NK-92 (cell line): ENCODE results near the gene PRR20E.
"Not testable (repeated sequence)": the region's sequence is repeated elsewhere in the genome, so short reads cannot be mapped to it uniquely, and the experiment has no call there.

Experiments
- DNase-seq: peaks from one replicate; lab custom pipeline; 2025; ENCODE audit not compliant: unreplicated experiment; lab: John Stamatoyannopoulos, UW

The PRR20E gene

GRCh38 chr13:57166897-57167296, at the start of gene PRR20E:
Gene PRR20E, plus strand, starts transcription at chr13:57167197. Its CDS starts 387 bp downstream, at chr13:57167584.
- DNase-seq: not testable (repeated sequence)

DNA sequence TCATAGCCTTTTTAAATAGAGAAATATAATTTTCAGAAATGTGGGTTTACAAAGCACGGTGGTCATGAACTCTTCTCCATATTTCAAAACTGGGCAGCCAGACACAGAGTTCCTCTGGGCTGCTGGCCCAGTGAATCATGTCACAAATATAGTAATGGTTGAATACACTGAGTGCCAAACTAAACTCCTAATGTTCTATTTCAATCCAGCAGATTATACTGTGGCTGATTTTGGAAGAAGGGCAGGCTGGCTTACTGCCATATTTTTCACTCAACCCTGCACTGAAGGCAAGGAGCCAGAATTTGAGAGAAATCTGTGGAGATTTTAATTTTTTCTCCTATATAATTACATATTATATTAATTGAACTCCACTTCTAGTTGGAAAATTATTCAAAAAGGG, 43.3 kb upstream of the PRR20E start:
- no peak for DNase-seq

- no peak for DNase-seq
These were observed 38.1 kb upstream of the PRR20E start for GRCh38 chr13:57128909-57129308.

GRCh38 chr13:57136093-57136492, 30.9 kb upstream of the PRR20E start:
- DNase-seq: no peak

GRCh38 chr13:57137585-57137984, 29.4 kb upstream of the PRR20E start:
- no peak for DNase-seq

- DNase-seq: no peak
These were observed 28.0 kb upstream of the PRR20E start for GRCh38 chr13:57138988-57139387.

- DNase-seq: not testable (repeated sequence)
These were observed 27.2 kb upstream of the PRR20E start for GRCh38 chr13:57139781-57140180.

DNA sequence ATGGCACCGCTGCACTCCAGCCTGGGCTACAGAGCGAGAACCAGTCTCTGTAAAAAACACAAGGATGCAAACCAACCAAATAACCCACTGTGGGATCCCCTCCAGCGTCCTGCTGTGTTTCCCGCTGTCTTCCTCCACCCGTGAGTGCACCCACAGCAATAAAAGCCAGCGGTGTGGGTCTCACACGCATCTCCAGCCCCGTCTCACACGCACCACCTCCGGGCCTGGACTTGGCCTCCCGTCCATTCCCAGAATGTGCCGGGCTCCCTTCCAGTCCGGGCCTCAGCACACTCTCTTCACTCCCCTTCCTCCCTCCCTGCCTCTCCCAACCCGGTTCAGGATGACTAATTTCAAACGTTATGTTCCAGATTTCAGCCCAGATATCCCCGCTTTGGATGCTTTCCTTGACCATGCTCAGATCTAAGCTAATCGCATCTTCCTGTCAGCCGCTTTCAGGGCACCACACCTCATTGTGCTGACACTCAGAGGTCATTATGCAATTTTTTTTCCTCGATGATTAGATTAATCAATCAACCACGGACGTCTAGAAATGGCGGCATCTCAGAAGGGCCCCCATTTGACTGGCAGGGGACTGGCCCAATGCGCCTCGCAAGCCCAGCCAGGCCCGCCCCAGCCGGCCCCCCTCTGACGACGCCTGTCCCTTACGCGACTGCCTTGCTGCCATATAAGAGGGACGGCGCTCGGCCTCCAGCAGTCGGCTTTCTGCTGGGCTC, 26.6 kb upstream of the PRR20E start, which contains the start of gene PRR20A:
Gene PRR20A, plus strand, starts transcription at position 684 of the 734 bp plus-strand sequence. CDS start 387 bp downstream, outside the sequence.
- DNase-seq: not testable (repeated sequence)

DNA sequence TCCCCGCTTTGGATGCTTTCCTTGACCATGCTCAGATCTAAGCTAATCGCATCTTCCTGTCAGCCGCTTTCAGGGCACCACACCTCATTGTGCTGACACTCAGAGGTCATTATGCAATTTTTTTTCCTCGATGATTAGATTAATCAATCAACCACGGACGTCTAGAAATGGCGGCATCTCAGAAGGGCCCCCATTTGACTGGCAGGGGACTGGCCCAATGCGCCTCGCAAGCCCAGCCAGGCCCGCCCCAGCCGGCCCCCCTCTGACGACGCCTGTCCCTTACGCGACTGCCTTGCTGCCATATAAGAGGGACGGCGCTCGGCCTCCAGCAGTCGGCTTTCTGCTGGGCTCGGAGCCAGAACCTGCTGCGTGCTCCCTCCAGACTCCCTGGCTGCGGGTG, 19.8 kb upstream of the PRR20E start, which contains the start of gene PRR20B:
Gene PRR20B, plus strand, starts transcription at position 301 of the 400 bp plus-strand sequence. CDS start 387 bp downstream, outside the sequence.
- not testable (repeated sequence) for DNase-seq

DNA sequence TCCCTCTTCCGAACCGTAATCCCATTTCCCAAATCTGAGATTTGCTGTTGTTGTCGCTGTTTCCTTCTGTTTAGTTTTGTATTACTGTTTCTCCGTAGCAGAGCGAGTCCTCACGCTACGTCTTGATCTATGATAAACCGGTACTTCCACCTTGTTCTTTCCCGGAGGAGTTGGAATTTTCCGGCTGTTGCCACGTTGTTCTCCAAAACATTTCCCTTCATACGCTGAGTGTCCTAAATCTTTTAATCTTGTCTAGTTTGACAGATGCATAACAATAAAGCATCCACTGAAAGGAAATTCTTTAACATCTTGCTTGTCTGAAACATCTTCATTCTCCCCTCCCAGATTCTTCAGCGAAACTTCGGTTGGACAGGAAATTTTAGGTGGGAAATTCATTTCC, 18.9 kb upstream of the PRR20E start:
- not testable (repeated sequence) for DNase-seq

DNA sequence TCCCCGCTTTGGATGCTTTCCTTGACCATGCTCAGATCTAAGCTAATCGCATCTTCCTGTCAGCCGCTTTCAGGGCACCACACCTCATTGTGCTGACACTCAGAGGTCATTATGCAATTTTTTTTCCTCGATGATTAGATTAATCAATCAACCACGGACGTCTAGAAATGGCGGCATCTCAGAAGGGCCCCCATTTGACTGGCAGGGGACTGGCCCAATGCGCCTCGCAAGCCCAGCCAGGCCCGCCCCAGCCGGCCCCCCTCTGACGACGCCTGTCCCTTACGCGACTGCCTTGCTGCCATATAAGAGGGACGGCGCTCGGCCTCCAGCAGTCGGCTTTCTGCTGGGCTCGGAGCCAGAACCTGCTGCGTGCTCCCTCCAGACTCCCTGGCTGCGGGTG, 13.2 kb upstream of the PRR20E start, which contains the start of gene PRR20C:
Gene PRR20C, plus strand, starts transcription at position 301 of the 400 bp plus-strand sequence. CDS start 387 bp downstream, outside the sequence.
- DNase-seq: not testable (repeated sequence)

GRCh38 chr13:57160332-57160731, 6.7 kb upstream of the PRR20E start, which contains the start of gene PRR20D:
Gene PRR20D, plus strand, starts transcription at chr13:57160632. Its CDS starts 387 bp downstream, at chr13:57161019.
- DNase-seq: not testable (repeated sequence)

DNA sequence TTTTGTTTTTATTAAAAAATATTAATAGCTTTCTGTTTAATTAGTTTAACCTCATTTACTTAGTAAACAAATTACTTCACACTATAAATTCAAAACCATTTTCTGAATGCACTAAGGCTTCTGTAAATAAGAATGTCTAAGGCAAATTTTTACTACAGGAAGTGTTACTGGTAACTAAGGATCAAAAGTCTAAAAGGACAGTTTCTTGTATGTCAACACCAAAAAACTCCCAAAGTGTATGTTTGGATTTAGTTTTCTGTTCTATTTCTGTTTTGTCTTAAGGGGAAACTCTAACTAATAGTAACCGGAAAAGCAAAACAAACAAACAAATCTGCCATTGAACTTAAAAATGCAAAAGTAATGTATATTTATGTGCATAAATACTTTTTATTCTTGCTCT, 24.7 kb downstream of the PRR20E start:
- DNase-seq: no peak

- DNase-seq: no peak
These were observed 46.0 kb downstream of the PRR20E start for GRCh38 chr13:57212989-57213388.
